Measurements from ENCODE around the gene PDLIM5.

GRCh38 chr4:94508296-94508695 is 56.6 kb downstream of the PDLIM5 start:
- TF ChIP-seq CTCF (IDR thresholded peaks at IDR 0.05 in 4 of 5, conservative IDR thresholded peaks at IDR 0.05 in 1 of 5) (no peak), POLR2A (IDR thresholded peaks at IDR 0.05) (no peak)
